Measurements from ENCODE around the gene CACNG3. TPM values are rescaled to one million over a fixed set of nuclear protein-coding genes. Genes with fewer than 3 reads are reported as not detected.
"Not testable (repeated sequence)": the region's sequence is repeated elsewhere in the genome, so short reads cannot be mapped to it uniquely, and the experiment has no call there.

Gene CACNG3
- total RNA-seq, 1 donor from 2014 or later, result not detected

DNA sequence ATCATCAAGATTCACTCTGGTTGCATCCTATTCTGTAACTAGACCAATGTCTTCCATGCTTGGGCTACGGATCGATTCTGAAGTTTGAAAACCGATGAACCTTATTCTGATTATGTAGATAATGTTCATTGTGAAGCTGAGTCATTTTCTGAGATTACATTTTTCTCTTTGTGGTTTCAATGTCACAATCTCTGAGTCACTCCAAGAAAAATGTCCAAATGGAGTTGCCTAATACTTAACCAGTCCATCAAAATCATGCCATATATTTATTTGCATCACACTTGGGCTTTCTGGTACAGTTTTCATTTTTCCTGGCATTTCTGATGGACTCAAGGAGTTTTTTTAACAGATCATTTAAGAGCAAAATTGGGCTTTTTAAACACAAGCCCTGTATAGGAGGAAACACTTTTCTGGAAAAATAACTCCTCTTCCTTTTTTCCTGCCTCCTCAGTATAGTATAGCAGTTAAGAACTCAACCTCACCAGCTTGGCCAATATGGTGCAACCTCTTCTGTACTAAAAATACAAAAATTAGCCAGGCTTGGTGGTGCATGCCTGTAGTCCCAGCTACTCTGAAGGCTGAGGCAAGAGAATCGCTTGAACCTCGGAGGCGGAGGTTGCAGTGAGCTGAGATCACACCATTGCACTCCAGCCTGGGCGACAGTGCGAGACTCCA, 17.5 kb downstream of the CACNG3 start:
- intact Hi-C loops (cut with DNase I), result no loop called here
- no peak for DNase-seq (ENCODE audit: low spot score)

GRCh38 chr16:24275413-24275812, 19.3 kb downstream of the CACNG3 start:
- no peak for DNase-seq (ENCODE audit: low spot score)
- intact Hi-C loops (cut with DNase I), result no loop called here

DNA sequence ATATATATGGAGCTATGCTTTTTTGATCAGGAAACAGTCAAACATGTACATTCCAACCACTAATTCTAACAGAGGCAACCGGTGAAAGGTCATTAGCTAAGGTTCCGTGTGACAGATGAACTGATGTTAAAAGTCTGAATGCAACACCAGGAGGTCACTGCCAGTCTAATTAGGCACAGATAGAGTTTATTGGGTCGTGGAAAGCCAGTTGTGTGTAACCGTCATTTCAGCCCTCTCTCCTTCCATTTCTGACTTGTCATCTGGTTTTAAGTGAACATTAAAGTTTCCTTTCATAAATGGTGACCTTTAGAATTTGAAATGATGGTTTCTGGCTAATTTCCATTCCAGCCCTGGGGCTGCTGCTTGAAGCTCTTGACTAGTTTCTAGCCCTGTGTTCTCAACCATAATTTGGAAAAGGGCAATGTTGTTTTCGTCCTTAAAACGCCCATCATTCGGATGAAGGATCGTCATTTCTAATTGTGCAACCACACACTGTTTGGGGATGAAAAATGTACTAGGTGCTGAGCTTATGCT, 23.9 kb downstream of the CACNG3 start:
- no peak for DNase-seq (ENCODE audit: low spot score)
- intact Hi-C loops (cut with DNase I), result no loop called here

- no peak for DNase-seq (ENCODE audit: low spot score)
- intact Hi-C loops (cut with DNase I), result no loop called here
Measured at GRCh38 chr16:24281466-24281865, 25.3 kb downstream of the CACNG3 start.

DNA sequence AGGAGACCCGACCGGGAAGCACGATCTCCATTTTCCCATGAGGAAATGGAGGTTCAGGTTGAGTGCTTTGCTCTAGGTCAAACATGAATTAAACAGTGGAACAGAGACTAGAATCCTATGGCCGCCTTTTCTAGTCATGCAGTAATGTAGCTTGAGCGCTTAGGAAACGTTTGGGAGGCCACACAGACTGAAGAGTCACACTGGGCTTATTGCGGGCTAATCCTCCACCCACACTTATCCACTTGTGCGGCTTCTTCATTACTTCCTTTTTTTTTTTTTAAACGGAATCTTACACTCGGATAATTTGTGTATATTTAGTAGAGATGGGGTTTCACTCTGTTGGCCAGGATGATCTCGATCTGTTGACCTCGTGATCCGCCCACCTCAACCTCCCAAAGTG, 26.0 kb downstream of the CACNG3 start:
- intact Hi-C loops (cut with DNase I), result no loop called here

GRCh38 chr16:24286741-24287405, 30.7 kb downstream of the CACNG3 start:
- DNase-seq (ENCODE audit: low spot score), result no peak
- intact Hi-C loops (cut with DNase I), result no loop called here

More for the DNA sequence above, 26.0 kb downstream of the CACNG3 start:
- no peak for DNase-seq (ENCODE audit: low spot score)

DNA sequence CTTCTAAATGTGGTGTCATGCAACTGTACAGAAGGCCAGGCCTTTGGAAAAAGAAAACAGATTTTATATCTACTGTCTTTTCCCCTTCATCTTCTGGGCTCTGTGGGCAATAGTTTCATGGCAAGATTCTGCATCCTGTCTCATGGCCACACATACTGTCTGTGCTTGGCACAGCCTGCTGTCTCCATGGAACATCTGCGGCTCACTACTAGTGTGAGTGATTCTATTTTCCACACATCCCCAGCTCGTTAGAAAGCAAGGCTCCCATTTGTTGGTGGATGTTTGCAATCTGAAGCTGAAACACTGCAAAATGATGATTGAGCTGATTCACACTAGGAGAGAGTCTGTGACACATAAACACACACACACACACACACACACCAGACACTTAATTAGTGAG, 32.4 kb downstream of the CACNG3 start:
- DNase-seq (ENCODE audit: low spot score), result no peak
- intact Hi-C loops (cut with DNase I), result no loop called here

- intact Hi-C loops (cut with DNase I), result no loop called here
- DNase-seq (ENCODE audit: low spot score), result no peak
Measured at GRCh38 chr16:24289166-24289700, 33.1 kb downstream of the CACNG3 start.

GRCh38 chr16:24291932-24292331, 35.8 kb downstream of the CACNG3 start:
- DNase-seq (ENCODE audit: low spot score), result no peak
- intact Hi-C loops (cut with DNase I), result no loop called here

GRCh38 chr16:24294131-24294530, 38.0 kb downstream of the CACNG3 start:
- intact Hi-C loops (cut with DNase I), result no loop called here
- no peak for DNase-seq (ENCODE audit: low spot score)

GRCh38 chr16:24297375-24297774, 41.2 kb downstream of the CACNG3 start:
- intact Hi-C loops (cut with DNase I), result no loop called here

GRCh38 chr16:24298548-24299167, 42.5 kb downstream of the CACNG3 start:
- intact Hi-C loops (cut with DNase I), result no loop called here

More at GRCh38 chr16:24297375-24297774, 41.2 kb downstream of the CACNG3 start:
- no peak for DNase-seq (ENCODE audit: low spot score)

DNA sequence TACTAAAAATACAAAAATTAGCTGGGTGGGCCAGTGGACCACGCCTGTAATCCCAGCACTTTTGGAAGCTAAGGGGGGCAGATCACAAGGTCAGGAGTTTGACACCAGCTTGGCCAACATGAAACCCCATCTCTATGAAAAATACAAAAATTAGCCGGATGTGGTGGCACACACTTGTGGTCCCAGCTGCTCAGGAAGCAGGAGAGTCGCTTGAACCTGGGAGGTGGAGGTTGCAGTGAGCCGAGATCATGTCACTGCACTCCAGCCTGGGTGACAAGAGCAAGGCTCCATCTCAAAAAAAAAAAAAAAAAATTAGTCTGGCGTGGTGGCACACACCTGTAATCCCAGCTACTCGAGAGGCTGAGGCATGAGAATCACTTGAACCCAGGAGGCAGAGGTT, 44.6 kb downstream of the CACNG3 start:
- intact Hi-C loops (cut with DNase I); DNase-seq (ENCODE audit: low spot score): not testable (repeated sequence)

More at GRCh38 chr16:24298548-24299167, 42.5 kb downstream of the CACNG3 start:
- DNase-seq (ENCODE audit: low spot score), result no peak

- no peak for DNase-seq (ENCODE audit: low spot score)
- intact Hi-C loops (cut with DNase I), result no loop called here
Measured at GRCh38 chr16:24302636-24303035, 46.5 kb downstream of the CACNG3 start.

- DNase-seq (ENCODE audit: low spot score), result no peak
- intact Hi-C loops (cut with DNase I), result no loop called here
Measured at GRCh38 chr16:24308200-24308599, 52.1 kb downstream of the CACNG3 start.

- DNase-seq (ENCODE audit: low spot score), result no peak
- intact Hi-C loops (cut with DNase I), result no loop called here
Measured at GRCh38 chr16:24309258-24310142, 53.4 kb downstream of the CACNG3 start.

DNA sequence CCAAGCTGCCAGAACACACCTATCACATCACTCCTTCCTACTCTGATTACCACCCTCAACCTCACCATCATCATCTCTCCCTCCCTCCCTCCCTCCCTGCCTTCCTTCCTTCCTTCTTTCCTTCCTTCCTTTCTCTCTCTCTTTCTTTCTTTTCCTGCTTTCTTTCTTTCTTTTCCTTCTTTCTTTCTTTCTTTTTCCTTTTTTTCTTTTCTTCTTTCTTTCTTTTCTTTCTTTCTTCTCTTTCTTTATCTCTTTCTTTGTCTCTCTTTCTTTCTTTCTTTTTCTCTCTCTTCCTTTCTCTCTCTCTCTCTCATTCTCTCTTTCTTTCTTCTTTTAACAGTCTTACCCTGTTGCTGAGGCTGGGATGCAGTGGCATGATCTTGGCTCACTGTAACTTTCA, 59.2 kb downstream of the CACNG3 start:
- intact Hi-C loops (cut with DNase I), result no loop called here

DNA sequence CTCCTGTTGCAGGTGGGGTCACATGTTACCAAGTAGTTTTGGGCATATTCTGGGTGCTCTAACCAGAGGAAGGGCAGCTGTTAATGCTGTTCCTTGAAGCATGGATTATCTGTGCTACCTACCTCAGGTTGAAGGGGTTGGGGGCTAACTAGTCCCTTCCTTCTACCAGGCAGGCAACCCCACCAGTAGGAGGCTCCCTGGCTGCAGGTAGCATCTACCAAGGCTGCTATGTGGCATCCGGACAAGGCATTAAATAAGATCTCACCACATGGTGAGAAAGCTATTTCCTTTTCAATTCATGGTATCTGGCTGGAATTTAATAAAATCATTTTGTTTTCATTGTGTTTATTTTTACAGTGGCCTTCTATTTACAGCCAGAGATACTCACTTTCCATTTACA, 62.5 kb downstream of the CACNG3 start:
- DNase-seq (ENCODE audit: low spot score), result no peak
- intact Hi-C loops (cut with DNase I), result no loop called here

More for the DNA sequence above, 59.2 kb downstream of the CACNG3 start:
- no peak for DNase-seq (ENCODE audit: low spot score)

- DNase-seq (ENCODE audit: low spot score), result no peak
- intact Hi-C loops (cut with DNase I), result no loop called here
Measured at GRCh38 chr16:24319126-24319814, 63.1 kb downstream of the CACNG3 start.

All from cardiac septum (tissue), 1 donor.